HCT116 (cell line): Measurements from ENCODE around the gene ZNF548. TPM values are rescaled to one million over a fixed set of nuclear protein-coding genes. Genes with fewer than 3 reads are reported as not detected.

Source experiments
- ATAC-seq: fragments of 200-7000 bp; cut with Tn5 transposase; 2 replicates; pipeline ENCODE4 v1.9.1; 2020; ENCODE audit warnings: mild to moderate bottlenecking, moderate library complexity
- BruUV-seq: library from RNA; stranded (reverse); fragments of 400-500 nt; replicated peaks from 2 replicates; lab custom pipeline; 2021; lab: Mats Ljungman, UMichigan
- CTCF ChIA-PET: fragments of 300-600 bp; sonication (Branson Sonifier 250); formaldehyde crosslinking; loops from one replicate; lab custom pipeline; 2021; ENCODE audit warnings: antibody characterized with exemption; lab: Charles Lee
- POLR2A ChIA-PET: fragments of 300-600, 350-600 bp; sonication (Branson Sonifier 250); formaldehyde crosslinking; loops from one replicate; lab custom pipeline; 2021; ENCODE audit warnings: antibody characterized with exemption; lab: Charles Lee
- RAD21 ChIA-PET, 2 experiments: fragments of 300-600 bp; sonication (Branson Sonifier 250); formaldehyde crosslinking; loops; one replicate each; lab custom pipeline; 2023; ENCODE audit warnings: low total read pairs in 2 of 2; ENCODE audit not compliant: uncharacterized antibody in 2 of 2, unreplicated experiment in 2 of 2, low non-redundant PET in 1 of 2; lab: Charles Lee
- DNase-seq: peaks from one replicate; pipeline ENCODE4 v3.0.0-alpha.2; 2010; ENCODE audit warnings: low read depth, low spot score
- H2AFZ ChIP-seq: fragments of 200-600 bp; shearing (Covaris generic), sonication (generic); 2 replicates; pipeline ENCODE4 v1.6.1; 2017; ENCODE audit warnings: low read depth, mixed run types, mixed read lengths, antibody characterized with exemption, low read length; ENCODE audit not compliant: poor library complexity, severe bottlenecking
- H3K27ac ChIP-seq: 2 replicates; pipeline ENCODE4 v1.5.1; 2012; ENCODE audit warnings: low read depth, low read length
- H3K27me3 ChIP-seq: fragments of 200-600 bp; sonication (generic); 2 replicates; pipeline ENCODE4 v1.6.1; 2016; ENCODE audit warnings: mixed run types, low read length, mixed read lengths; ENCODE audit not compliant: insufficient read depth
- H3K36me3 ChIP-seq, 2 experiments: fragments of 200-500 bp in 1 of 2; fragments of 200-600 bp in 1 of 2; sonication (Bioruptor generic) in 1 of 2; sonication (generic) in 1 of 2; 2 replicates each; pipeline versions ENCODE4 v1.5.1 to v1.6.1; 2014 to 2016; ENCODE audit warnings: low read length in 2 of 2, inconsistent platforms in 1 of 2, mixed read lengths in 1 of 2, mixed run types in 1 of 2; ENCODE audit not compliant: insufficient read depth in 2 of 2, control insufficient read depth in 1 of 2
- H3K4me1 ChIP-seq, 2 experiments: fragments of 200-600 bp in 1 of 2; sonication (generic) in 1 of 2; 2 replicates each; pipeline versions ENCODE4 v1.5.1 to v1.6.1; 2012 to 2017; ENCODE audit warnings: low read length in 2 of 2, inconsistent platforms in 1 of 2, mild to moderate bottlenecking in 1 of 2, mixed read lengths in 1 of 2, mixed run types in 1 of 2, moderate library complexity in 1 of 2; ENCODE audit not compliant: insufficient read depth in 2 of 2, control insufficient read depth in 1 of 2
- H3K4me2 ChIP-seq: fragments of 200-600 bp; sonication (generic); 2 replicates; pipeline ENCODE4 v1.6.1; 2017; ENCODE audit warnings: mixed run types, low read length, mixed read lengths
- H3K4me3 ChIP-seq, 2 experiments: fragments of 200-600 bp in 1 of 2; sonication (generic) in 1 of 2; replicated peaks in 1 of 2; 2 replicates each; pipeline ENCODE4 v1.5.1; 2011 to 2016; ENCODE audit warnings: low read length in 2 of 2, control low read depth in 1 of 2, low read depth in 1 of 2, mild to moderate bottlenecking in 1 of 2, mixed read lengths in 1 of 2, mixed run types in 1 of 2
- H3K79me2 ChIP-seq: fragments of 200-600 bp; sonication (generic); 2 replicates; pipeline ENCODE4 v1.6.1; 2017; ENCODE audit warnings: mild to moderate bottlenecking, mixed run types, low read length, moderate library complexity, mixed read lengths; ENCODE audit not compliant: insufficient read depth
- H3K9ac ChIP-seq: fragments of 200-600 bp; sonication (generic); 2 replicates; pipeline ENCODE4 v1.6.1; 2016; ENCODE audit warnings: low read length, mixed read lengths
- H3K9me2 ChIP-seq: fragments of 200-600 bp; sonication (generic), shearing (Covaris generic); 2 replicates; pipeline ENCODE4 v1.6.1; 2017; ENCODE audit warnings: mixed run types, mild to moderate bottlenecking, moderate library complexity; ENCODE audit not compliant: insufficient read depth
- H3K9me3 ChIP-seq, 2 experiments: fragments of 200-500 bp in 1 of 2; fragments of 200-600 bp in 1 of 2; sonication (Bioruptor generic) in 1 of 2; sonication (generic) in 1 of 2; 2 replicates each; pipeline ENCODE4 v1.6.1; 2014 to 2017; ENCODE audit warnings: low read length in 2 of 2, mixed read lengths in 2 of 2, inconsistent platforms in 1 of 2, low read depth in 1 of 2, mild to moderate bottlenecking in 1 of 2, mixed run types in 1 of 2, moderate library complexity in 1 of 2; ENCODE audit not compliant: control insufficient read depth in 1 of 2, insufficient read depth in 1 of 2
- H4K20me1 ChIP-seq: fragments of 200-600 bp; sonication (generic), shearing (Covaris generic); 2 replicates; pipeline ENCODE4 v1.6.1; 2017; ENCODE audit warnings: mixed run types, mild to moderate bottlenecking, moderate library complexity; ENCODE audit not compliant: insufficient read depth
- CBX3 ChIP-seq: IDR thresholded peaks from 2 replicates; pipeline ENCODE4 v1.6.1; 2012; ENCODE audit warnings: low read depth
- CEBPB ChIP-seq: IDR thresholded peaks from 2 replicates; pipeline ENCODE4 v1.6.1; 2012; ENCODE audit warnings: low read depth
- EGR1 ChIP-seq: IDR thresholded peaks from 2 replicates; pipeline ENCODE4 v1.6.1; 2012; ENCODE audit warnings: low read depth
- ELF1 ChIP-seq: IDR thresholded peaks from 2 replicates; pipeline ENCODE4 v1.6.1; 2012; ENCODE audit warnings: low read depth, borderline replicate concordance
- EZH2 ChIP-seq: fragments of 200-600 bp; sonication (generic); IDR thresholded peaks from 2 replicates; pipeline ENCODE4 v1.6.1; 2017; ENCODE audit warnings: antibody characterized with exemption, mixed run types
- JUND ChIP-seq: IDR thresholded peaks from 2 replicates; pipeline ENCODE4 v1.6.1; 2012
- POLR2A ChIP-seq: IDR thresholded peaks from 2 replicates; pipeline ENCODE4 v1.7.0; 2011; ENCODE audit warnings: borderline replicate concordance; ENCODE audit not compliant: insufficient read depth, insufficient read length; ENCODE audit errors: extremely low read depth
- POLR2AphosphoS5 ChIP-seq: IDR thresholded peaks from 2 replicates; pipeline ENCODE4 v1.6.1; 2011; ENCODE audit warnings: mild to moderate bottlenecking, low read depth, low read length, moderate library complexity
- RAD21 ChIP-seq: IDR thresholded peaks from 2 replicates; pipeline ENCODE4 v1.6.1; 2012; ENCODE audit warnings: low read depth, mild to moderate bottlenecking
- SIN3A ChIP-seq: IDR thresholded peaks from 2 replicates; pipeline ENCODE4 v1.6.1; 2012; ENCODE audit warnings: low read depth
- SP1 ChIP-seq: IDR thresholded peaks from 2 replicates; pipeline ENCODE4 v1.6.1; 2012; ENCODE audit warnings: low read depth
- SRF ChIP-seq: IDR thresholded peaks from 2 replicates; pipeline ENCODE4 v1.6.1; 2012; ENCODE audit warnings: low read depth
- YY1 ChIP-seq: IDR thresholded peaks from 2 replicates; pipeline ENCODE4 v1.6.1; 2011; ENCODE audit warnings: low read length, low read depth, moderate library complexity, mild to moderate bottlenecking; ENCODE audit not compliant: insufficient replicate concordance; ENCODE audit errors: extremely low read depth
- ZFX ChIP-seq: fragments of 450-650 bp; IDR thresholded peaks from 2 replicates; pipeline ENCODE4 v1.6.1; 2017
- ZNF274 ChIP-seq: fragments of 200-500 bp; sonication (Bioruptor generic); IDR thresholded peaks from 2 replicates; pipeline ENCODE4 v1.6.1; 2014; ENCODE audit warnings: mild to moderate bottlenecking, low read depth, low read length, inconsistent platforms
- intact Hi-C: fragments of 100-400 bp; cut with micrococcal nuclease; formaldehyde crosslinking; loops from 2 replicates; pipeline ENCODE4 v1.10.0; 2022
- total RNA-seq: library from RNA; stranded (reverse); gene quantifications from one replicate; pipeline ENCODE4 v1.2.1, GENCODE V29; 2021; ENCODE audit not compliant: unreplicated experiment
- TF ChIP-seq, protein P1 (sequence below): IDR thresholded peaks from 2 replicates; pipeline ENCODE4 v1.6.1; 2012
- TF ChIP-seq, protein P2 (sequence below): IDR thresholded peaks from 2 replicates; pipeline ENCODE4 v1.6.1; 2012
- TF ChIP-seq, protein P3 (sequence below): IDR thresholded peaks from 2 replicates; pipeline ENCODE4 v1.6.1; 2011; ENCODE audit warnings: mild to moderate bottlenecking, low read length, moderate library complexity; ENCODE audit not compliant: insufficient replicate concordance; ENCODE audit errors: extremely low read depth
- TF ChIP-seq, protein P4 (sequence below): IDR thresholded peaks from 2 replicates; pipeline ENCODE4 v1.6.1; 2012; ENCODE audit warnings: low read depth

ZNF548 gene
- total RNA-seq, 1 experiment from 2014 or later: 8.7 TPM

DNA sequence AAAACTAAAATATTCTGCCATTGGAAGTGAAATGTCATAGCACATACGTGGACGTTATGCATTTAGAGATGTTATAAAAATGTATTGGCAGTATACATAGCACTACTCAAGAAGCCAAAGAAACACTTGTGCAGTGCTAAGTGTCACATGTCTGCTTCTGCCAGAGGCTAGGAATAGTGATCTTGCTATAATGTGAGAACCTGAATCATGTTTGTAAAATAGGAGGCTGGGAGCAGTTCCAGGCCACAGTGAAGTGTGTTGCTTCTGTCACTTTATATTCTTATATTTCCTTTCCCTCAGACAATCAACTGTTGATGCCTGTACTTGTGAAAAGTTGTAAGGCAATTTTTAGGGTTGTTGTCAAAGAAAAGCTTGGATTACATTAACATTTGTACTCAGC lies 22.9 kb upstream of the ZNF548 start (continued):
- TF ChIP-seq, protein P1, sequence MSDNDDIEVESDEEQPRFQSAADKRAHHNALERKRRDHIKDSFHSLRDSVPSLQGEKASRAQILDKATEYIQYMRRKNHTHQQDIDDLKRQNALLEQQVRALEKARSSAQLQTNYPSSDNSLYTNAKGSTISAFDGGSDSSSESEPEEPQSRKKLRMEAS: no peak
- TF ChIP-seq, protein P2, sequence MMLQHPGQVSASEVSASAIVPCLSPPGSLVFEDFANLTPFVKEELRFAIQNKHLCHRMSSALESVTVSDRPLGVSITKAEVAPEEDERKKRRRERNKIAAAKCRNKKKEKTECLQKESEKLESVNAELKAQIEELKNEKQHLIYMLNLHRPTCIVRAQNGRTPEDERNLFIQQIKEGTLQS: no peak
- no peak for TF ChIP-seq CEBPB
- no peak for TF ChIP-seq ZNF274
- TF ChIP-seq POLR2AphosphoS5: no peak

DNA sequence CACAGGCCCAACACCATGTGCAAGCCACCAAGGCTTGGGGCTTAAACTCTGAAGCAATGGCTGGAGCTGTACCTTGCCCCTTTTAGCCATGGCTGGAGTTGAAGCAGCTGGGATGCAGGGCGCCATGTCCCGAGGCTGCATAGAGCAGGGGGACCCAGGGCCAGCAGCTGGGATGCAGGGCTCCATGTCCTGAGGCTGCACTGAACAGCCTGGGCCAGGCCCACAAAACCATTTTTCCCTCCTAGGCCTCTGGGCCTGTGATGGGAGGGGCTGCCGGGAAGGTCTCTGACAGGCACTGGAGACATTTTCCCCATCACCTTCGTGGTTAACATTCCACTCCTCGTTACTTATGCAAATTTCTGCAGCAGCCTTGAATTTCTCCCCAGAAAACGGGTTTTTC lies 15.5 kb upstream of the ZNF548 start:
- no peak overlapping the region for H3K9ac ChIP-seq
- BruUV-seq: no TSS peak
- H3K4me2 ChIP-seq: no peak overlapping the region
- ChIA-PET POLR2A (no interaction called here), RAD21 (no interaction called here), CTCF (no interaction called here)
- H3K9me3 ChIP-seq: peaks cover 21 to 25% of the 10 kb centered on the region in 2 experiments; a peak in 3 of 4 replicates
- no peaks in the 10 kb centered on the region for H3K4me1 ChIP-seq
- no peaks in the 10 kb centered on the region for H3K79me2 ChIP-seq
- no peak overlapping the region for H3K4me3 ChIP-seq
- H2AFZ ChIP-seq: no peak overlapping the region
- 0 out of 4 replicates have a peak, but pooled peaks cover 0 to 8% of the 10 kb centered on the region in 2 experiments for H3K36me3 ChIP-seq
- no peaks in the 10 kb centered on the region for H3K27me3 ChIP-seq
- intact Hi-C loops: no loop called here
- DNase-seq (no peak), ATAC-seq (no peak)
- H3K9me2 ChIP-seq: no peaks in the 10 kb centered on the region
- TF ChIP-seq YY1 (no peak), JUND (no peak), ELF1 (no peak), ZNF274 (no peak), CBX3 (no peak), POLR2AphosphoS5 (no peak), SRF (no peak), SIN3A (no peak), POLR2A (no peak), SP1 (no peak), EGR1 (no peak), RAD21 (no peak), ZFX (no peak), EZH2 (no peak)
- TF ChIP-seq, protein P1: no peak
- TF ChIP-seq, protein P3, sequence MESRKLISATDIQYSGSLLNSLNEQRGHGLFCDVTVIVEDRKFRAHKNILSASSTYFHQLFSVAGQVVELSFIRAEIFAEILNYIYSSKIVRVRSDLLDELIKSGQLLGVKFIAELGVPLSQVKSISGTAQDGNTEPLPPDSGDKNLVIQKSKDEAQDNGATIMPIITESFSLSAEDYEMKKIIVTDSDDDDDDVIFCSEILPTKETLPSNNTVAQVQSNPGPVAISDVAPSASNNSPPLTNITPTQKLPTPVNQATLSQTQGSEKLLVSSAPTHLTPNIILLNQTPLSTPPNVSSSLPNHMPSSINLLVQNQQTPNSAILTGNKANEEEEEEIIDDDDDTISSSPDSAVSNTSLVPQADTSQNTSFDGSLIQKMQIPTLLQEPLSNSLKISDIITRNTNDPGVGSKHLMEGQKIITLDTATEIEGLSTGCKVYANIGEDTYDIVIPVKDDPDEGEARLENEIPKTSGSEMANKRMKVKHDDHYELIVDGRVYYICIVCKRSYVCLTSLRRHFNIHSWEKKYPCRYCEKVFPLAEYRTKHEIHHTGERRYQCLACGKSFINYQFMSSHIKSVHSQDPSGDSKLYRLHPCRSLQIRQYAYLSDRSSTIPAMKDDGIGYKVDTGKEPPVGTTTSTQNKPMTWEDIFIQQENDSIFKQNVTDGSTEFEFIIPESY: no peak
- TF ChIP-seq, protein P4, sequence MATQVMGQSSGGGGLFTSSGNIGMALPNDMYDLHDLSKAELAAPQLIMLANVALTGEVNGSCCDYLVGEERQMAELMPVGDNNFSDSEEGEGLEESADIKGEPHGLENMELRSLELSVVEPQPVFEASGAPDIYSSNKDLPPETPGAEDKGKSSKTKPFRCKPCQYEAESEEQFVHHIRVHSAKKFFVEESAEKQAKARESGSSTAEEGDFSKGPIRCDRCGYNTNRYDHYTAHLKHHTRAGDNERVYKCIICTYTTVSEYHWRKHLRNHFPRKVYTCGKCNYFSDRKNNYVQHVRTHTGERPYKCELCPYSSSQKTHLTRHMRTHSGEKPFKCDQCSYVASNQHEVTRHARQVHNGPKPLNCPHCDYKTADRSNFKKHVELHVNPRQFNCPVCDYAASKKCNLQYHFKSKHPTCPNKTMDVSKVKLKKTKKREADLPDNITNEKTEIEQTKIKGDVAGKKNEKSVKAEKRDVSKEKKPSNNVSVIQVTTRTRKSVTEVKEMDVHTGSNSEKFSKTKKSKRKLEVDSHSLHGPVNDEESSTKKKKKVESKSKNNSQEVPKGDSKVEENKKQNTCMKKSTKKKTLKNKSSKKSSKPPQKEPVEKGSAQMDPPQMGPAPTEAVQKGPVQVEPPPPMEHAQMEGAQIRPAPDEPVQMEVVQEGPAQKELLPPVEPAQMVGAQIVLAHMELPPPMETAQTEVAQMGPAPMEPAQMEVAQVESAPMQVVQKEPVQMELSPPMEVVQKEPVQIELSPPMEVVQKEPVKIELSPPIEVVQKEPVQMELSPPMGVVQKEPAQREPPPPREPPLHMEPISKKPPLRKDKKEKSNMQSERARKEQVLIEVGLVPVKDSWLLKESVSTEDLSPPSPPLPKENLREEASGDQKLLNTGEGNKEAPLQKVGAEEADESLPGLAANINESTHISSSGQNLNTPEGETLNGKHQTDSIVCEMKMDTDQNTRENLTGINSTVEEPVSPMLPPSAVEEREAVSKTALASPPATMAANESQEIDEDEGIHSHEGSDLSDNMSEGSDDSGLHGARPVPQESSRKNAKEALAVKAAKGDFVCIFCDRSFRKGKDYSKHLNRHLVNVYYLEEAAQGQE: no peak
- H4K20me1 ChIP-seq: no peaks in the 10 kb centered on the region
- no peak overlapping the region for H3K27ac ChIP-seq
